Prostate gland (tissue), 2 donors: Measurements from ENCODE around the gene PLEKHM1.

Source experiments
- CTCF ChIP-seq, 4 experiments: fragments of 200-600 bp in 2 of 4; fragments of 450-650 bp in 2 of 4; sonication (generic) in 2 of 4; IDR thresholded peaks; 1 replicate in 3 of 4; 2 replicates in 1 of 4; pipeline ENCODE4 v1.5.1; 2016 to 2019; ENCODE audit warnings: antibody characterized with exemption in 4 of 4, mild to moderate bottlenecking in 2 of 4, moderate library complexity in 2 of 4
- POLR2A ChIP-seq: fragments of 450-650 bp; IDR thresholded peaks from one replicate; pipeline ENCODE4 v1.6.1; 2016; ENCODE audit warnings: antibody characterized with exemption, mild to moderate bottlenecking
- POLR2AphosphoS5 ChIP-seq: sonication (generic); formaldehyde crosslinking; IDR thresholded peaks from one replicate; pipeline ENCODE4 v1.6.1; 2017; ENCODE audit warnings: antibody characterized with exemption

GRCh38 chr17:45436161-45436560 is 54.4 kb downstream of the PLEKHM1 start:
- TF ChIP-seq CTCF (IDR thresholded peaks at IDR 0.05), result no peak
- no peak for TF ChIP-seq POLR2A
- TF ChIP-seq POLR2AphosphoS5, result no peak
